Astrocyte of the spinal cord (primary cell): ENCODE results near the gene HDLBP.

ENCODE experiments used
- DNase-seq: peaks from one replicate; pipeline ENCODE4 v3.0.0; 2011; ENCODE audit warnings: low read depth, low spot score
- H3K4me3 ChIP-seq: 2 replicates; pipeline ENCODE4 v1.5.1; 2011; ENCODE audit warnings: low read depth, mild to moderate bottlenecking, low read length, moderate library complexity
- CTCF ChIP-seq: IDR thresholded peaks from 2 replicates; pipeline ENCODE4 v1.5.1; 2012; ENCODE audit warnings: low read depth, mild to moderate bottlenecking, low read length, inconsistent platforms
- in situ Hi-C: cut with HindIII; loops from 2 replicates; pipeline ENCODE4 v1.10.0; 2017; ENCODE audit warnings: low sequenced_read_pairs

Gene HDLBP

GRCh38 chr2:241232736-241233575 lies 82.5 kb downstream of the HDLBP start:
- DNase-seq: no peak
- no peak for TF ChIP-seq CTCF
- in situ Hi-C loops: no loop called here
- no peak overlapping the region for H3K4me3 ChIP-seq

- H3K4me3 ChIP-seq: no peak overlapping the region
- in situ Hi-C loops: no loop called here
- no peak for TF ChIP-seq CTCF
- DNase-seq: no peak
Measured at GRCh38 chr2:241230435-241230834, 85.0 kb downstream of the HDLBP start.

- TF ChIP-seq CTCF: no peak
- in situ Hi-C loops: no loop called here
- DNase-seq: no peak
- no peak overlapping the region for H3K4me3 ChIP-seq
Measured at GRCh38 chr2:241229563-241230401, 85.7 kb downstream of the HDLBP start.

GRCh38 chr2:241228860-241229516 lies 86.5 kb downstream of the HDLBP start:
- H3K4me3 ChIP-seq: no peak overlapping the region
- DNase-seq: no peak
- no peak for TF ChIP-seq CTCF
- in situ Hi-C loops: no loop called here

- TF ChIP-seq CTCF: no peak
- DNase-seq: no peak
- in situ Hi-C loops: no loop called here
- H3K4me3 ChIP-seq: no peak overlapping the region
Measured at GRCh38 chr2:241228081-241228859, 87.2 kb downstream of the HDLBP start.

GRCh38 chr2:241227594-241227993 lies 87.9 kb downstream of the HDLBP start:
- in situ Hi-C loops: no loop called here
- no peak for TF ChIP-seq CTCF
- no peak for DNase-seq

More at GRCh38 chr2:241227594-241227993, 87.9 kb downstream of the HDLBP start:
- no peak overlapping the region for H3K4me3 ChIP-seq
